Mesenchymal stem cell (in vitro differentiated cells and primary cell): Measurements from ENCODE around the gene TFDP1.

ENCODE experiments used
- DNase-seq: peaks from one replicate; pipeline ENCODE4 v3.0.0-alpha.2; 2013
- H2AFZ ChIP-seq: one replicate; pipeline ENCODE4 v1.6.1; 2013; ENCODE audit warnings: low read depth, mild to moderate bottlenecking, control low read depth, inconsistent platforms, low read length, moderate library complexity
- H2AK5ac ChIP-seq: 2 replicates; pipeline ENCODE4 v1.6.1; 2013; ENCODE audit warnings: low read length, moderate library complexity, mild to moderate bottlenecking, inconsistent platforms; ENCODE audit not compliant: severe bottlenecking
- H2BK120ac ChIP-seq: one replicate; pipeline ENCODE4 v1.6.1; 2013; ENCODE audit warnings: low read depth, mild to moderate bottlenecking, inconsistent platforms, low read length, moderate library complexity
- H2BK12ac ChIP-seq, 2 experiments: one replicate each; pipeline ENCODE4 v1.6.1; 2013; ENCODE audit warnings: inconsistent platforms in 2 of 2, low read length in 2 of 2, mild to moderate bottlenecking in 2 of 2, moderate library complexity in 2 of 2, control low read depth in 1 of 2
- H2BK15ac ChIP-seq: one replicate; pipeline ENCODE4 v1.6.1; 2013; ENCODE audit warnings: mild to moderate bottlenecking, low read depth, inconsistent platforms; ENCODE audit not compliant: poor library complexity, severe bottlenecking
- H2BK5ac ChIP-seq: 2 replicates; pipeline ENCODE4 v1.6.1; 2013; ENCODE audit warnings: low read depth, mild to moderate bottlenecking, low read length, control low read depth, inconsistent platforms; ENCODE audit not compliant: poor library complexity, severe bottlenecking
- H3K14ac ChIP-seq, 2 experiments: one replicate each; pipeline ENCODE4 v1.6.1; 2013; ENCODE audit warnings: inconsistent platforms in 2 of 2, low read length in 2 of 2, control low read depth in 1 of 2, mild to moderate bottlenecking in 1 of 2, moderate library complexity in 1 of 2
- H3K18ac ChIP-seq, 2 experiments: one replicate each; pipeline ENCODE4 v1.6.1; 2013; ENCODE audit warnings: inconsistent platforms in 2 of 2, low read length in 2 of 2, control low read depth in 1 of 2, low read depth in 1 of 2, mild to moderate bottlenecking in 1 of 2
- H3K23ac ChIP-seq, 2 experiments: one replicate each; pipeline ENCODE4 v1.6.1; 2013; ENCODE audit warnings: inconsistent platforms in 2 of 2, low read length in 2 of 2, mild to moderate bottlenecking in 2 of 2, moderate library complexity in 2 of 2, control low read depth in 1 of 2
- H3K27ac ChIP-seq: 2 replicates; pipeline ENCODE4 v1.5.1; 2013; ENCODE audit warnings: mild to moderate bottlenecking, moderate library complexity, low read length, control low read depth, inconsistent platforms; ENCODE audit not compliant: poor library complexity, severe bottlenecking
- H3K27me3 ChIP-seq, 2 experiments: 2 replicates each; pipeline versions ENCODE4 v1.6.1 to v1.7.0; 2013; ENCODE audit warnings: low read length in 2 of 2, mild to moderate bottlenecking in 2 of 2, moderate library complexity in 2 of 2, control low read depth in 1 of 2, inconsistent platforms in 1 of 2; ENCODE audit not compliant: control insufficient read depth in 1 of 2, insufficient read depth in 1 of 2
- H3K36me3 ChIP-seq, 2 experiments: 2 replicates each; pipeline versions ENCODE4 v1.6.1 to v1.7.0; 2013; ENCODE audit warnings: low read length in 2 of 2, control low read depth in 1 of 2, inconsistent platforms in 1 of 2, low read depth in 1 of 2, mild to moderate bottlenecking in 1 of 2; ENCODE audit not compliant: insufficient read depth in 2 of 2, control insufficient read depth in 1 of 2
- H3K4ac ChIP-seq, 2 experiments: one replicate each; pipeline ENCODE4 v1.6.1; 2013; ENCODE audit warnings: inconsistent platforms in 2 of 2, low read length in 2 of 2, mild to moderate bottlenecking in 2 of 2, moderate library complexity in 2 of 2, control low read depth in 1 of 2, low read depth in 1 of 2
- H3K4me1 ChIP-seq: 2 replicates; pipeline ENCODE4 v1.6.1; 2013; ENCODE audit warnings: low read depth, low read length, control low read depth; ENCODE audit not compliant: control insufficient read depth, insufficient read depth
- H3K4me2 ChIP-seq: 2 replicates; pipeline ENCODE4 v1.6.1; 2013; ENCODE audit warnings: low read length, mild to moderate bottlenecking, inconsistent platforms; ENCODE audit not compliant: poor library complexity, severe bottlenecking
- H3K4me3 ChIP-seq, 2 experiments: 2 replicates each; pipeline versions ENCODE4 v1.5.1 to v1.7.0; 2013; ENCODE audit warnings: low read length in 2 of 2, mild to moderate bottlenecking in 2 of 2, control low read depth in 1 of 2, low read depth in 1 of 2; ENCODE audit not compliant: insufficient read depth in 1 of 2
- H3K79me1 ChIP-seq: replicated peaks from 2 replicates; pipeline ENCODE4 v1.6.1; 2013; ENCODE audit warnings: mild to moderate bottlenecking, control low read depth, low read length, inconsistent platforms; ENCODE audit not compliant: poor library complexity, severe bottlenecking
- H3K9ac ChIP-seq: 2 replicates; pipeline ENCODE4 v1.7.0; 2013; ENCODE audit warnings: mild to moderate bottlenecking, low read length, moderate library complexity
- H3K9me3 ChIP-seq: 2 replicates; pipeline ENCODE4 v1.7.0; 2013; ENCODE audit warnings: mild to moderate bottlenecking, low read length; ENCODE audit not compliant: control insufficient read depth
- H4K8ac ChIP-seq: one replicate; pipeline ENCODE4 v1.6.1; 2013; ENCODE audit warnings: inconsistent platforms, mild to moderate bottlenecking, low read length, moderate library complexity
- H4K91ac ChIP-seq: one replicate; pipeline ENCODE4 v1.6.1; 2013; ENCODE audit warnings: mild to moderate bottlenecking, low read length, inconsistent platforms
- WGBS: methylation state at CpG from one replicate; pipeline ENCODE4 v1.1.7; 2013; ENCODE audit warnings: mixed read lengths; 5-methylcytosine and 5-hydroxymethylcytosine counted together

TFDP1 gene

DNA sequence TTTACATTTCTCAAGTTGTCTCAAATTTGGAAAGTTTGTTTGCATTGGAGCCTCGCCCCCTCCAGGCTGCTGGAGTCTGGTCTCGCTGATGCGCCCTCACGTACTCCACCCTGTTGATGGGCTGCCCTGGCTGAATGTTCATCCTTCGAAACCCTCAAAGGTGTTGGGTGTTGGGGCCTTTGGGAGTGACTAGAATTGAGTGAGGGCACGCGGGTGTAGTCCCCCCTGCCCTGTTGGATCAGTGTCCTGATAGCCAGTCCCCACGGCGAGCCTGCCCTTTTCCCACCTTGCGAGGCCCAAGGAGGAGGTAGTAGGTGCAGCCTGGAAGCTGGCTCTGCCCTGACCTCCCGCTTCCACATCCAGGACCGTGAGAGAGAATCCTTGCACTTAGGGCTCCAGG is 14.8 kb downstream of the TFDP1 start:
- H3K9me3 ChIP-seq = no peaks in the 10 kb centered on the region
- H4K91ac ChIP-seq = no peak overlapping the region
- no peak overlapping the region for H2BK12ac ChIP-seq
- no peak for DNase-seq
- H3K4me1 ChIP-seq = no peaks in the 10 kb centered on the region
- H3K23ac ChIP-seq = no peak overlapping the region
- H2BK5ac ChIP-seq = no peak overlapping the region
- H3K27me3 ChIP-seq = no peaks in the 10 kb centered on the region
- no peak overlapping the region for H3K4me2 ChIP-seq
- H3K79me1 ChIP-seq = peaks cover 44% of the 10 kb centered on the region
- no peak overlapping the region for H4K8ac ChIP-seq
- H3K27ac ChIP-seq = no peak overlapping the region
- no peak overlapping the region for H2AFZ ChIP-seq
- no peak overlapping the region for H2BK120ac ChIP-seq
- peaks cover 50 to 62% of the 10 kb centered on the region in 2 experiments for H3K36me3 ChIP-seq
- no peak overlapping the region for H3K18ac ChIP-seq
- H3K4ac ChIP-seq = no peak overlapping the region
- 97% methylated on average over 12 of the region's 12 CpGs for WGBS
- no peak overlapping the region for H3K9ac ChIP-seq
- no peak overlapping the region for H3K14ac ChIP-seq
- H3K4me3 ChIP-seq = no peak overlapping the region
- H2BK15ac ChIP-seq = no peak overlapping the region
- no peak overlapping the region for H2AK5ac ChIP-seq

- H3K4ac ChIP-seq = no peak overlapping the region
- H2BK15ac ChIP-seq = no peak overlapping the region
- no peak overlapping the region for H3K23ac ChIP-seq
- H3K27ac ChIP-seq = no peak overlapping the region
- no peak overlapping the region for H4K91ac ChIP-seq
- H2BK120ac ChIP-seq = no peak overlapping the region
- peaks cover 56 to 69% of the 10 kb centered on the region in 2 experiments for H3K36me3 ChIP-seq
- no peak overlapping the region for H3K4me2 ChIP-seq
- no peak for DNase-seq
- no peak overlapping the region for H3K4me3 ChIP-seq
- 98% methylated on average over 28 of the region's 28 CpGs for WGBS
- no peaks in the 10 kb centered on the region for H3K9me3 ChIP-seq
- no peak overlapping the region for H3K9ac ChIP-seq
- no peak overlapping the region for H2AK5ac ChIP-seq
- peaks cover 2% of the 10 kb centered on the region for H3K4me1 ChIP-seq
- H2AFZ ChIP-seq = no peak overlapping the region
- H3K18ac ChIP-seq = no peak overlapping the region
- H3K79me1 ChIP-seq = peaks cover 50% of the 10 kb centered on the region
- no peak overlapping the region for H4K8ac ChIP-seq
- no peaks in the 10 kb centered on the region for H3K27me3 ChIP-seq
- H2BK12ac ChIP-seq = no peak overlapping the region
- no peak overlapping the region for H3K14ac ChIP-seq
- H2BK5ac ChIP-seq = no peak overlapping the region
These were observed 16.9 kb downstream of the TFDP1 start for GRCh38 chr13:113601166-113602070.

GRCh38 chr13:113602291-113602988 is 17.9 kb downstream of the TFDP1 start:
- Histone ChIP-seq H3K9ac (no peak overlapping the region), H2BK15ac (no peak overlapping the region), H4K8ac (no peak overlapping the region), H3K4me1 (peaks cover 2% of the 10 kb centered on the region), H2AK5ac (no peak overlapping the region), H2BK12ac (no peak overlapping the region), H3K27me3 (no peaks in the 10 kb centered on the region), H3K18ac (no peak overlapping the region), H3K23ac (no peak overlapping the region), H2BK5ac (no peak overlapping the region), H3K79me1 (peaks cover 47% of the 10 kb centered on the region), H4K91ac (no peak overlapping the region), H3K4me3 (no peak overlapping the region), H3K36me3 (peaks cover 55 to 69% of the 10 kb centered on the region in 2 experiments), H3K9me3 (no peaks in the 10 kb centered on the region), H2AFZ (no peak overlapping the region), H3K14ac (no peak overlapping the region), H2BK120ac (no peak overlapping the region), H3K4me2 (no peak overlapping the region), H3K27ac (no peak overlapping the region), H3K4ac (no peak overlapping the region)
- DNase-seq = no peak
- WGBS = 71% methylated on average over 15 of the region's 15 CpGs

DNA sequence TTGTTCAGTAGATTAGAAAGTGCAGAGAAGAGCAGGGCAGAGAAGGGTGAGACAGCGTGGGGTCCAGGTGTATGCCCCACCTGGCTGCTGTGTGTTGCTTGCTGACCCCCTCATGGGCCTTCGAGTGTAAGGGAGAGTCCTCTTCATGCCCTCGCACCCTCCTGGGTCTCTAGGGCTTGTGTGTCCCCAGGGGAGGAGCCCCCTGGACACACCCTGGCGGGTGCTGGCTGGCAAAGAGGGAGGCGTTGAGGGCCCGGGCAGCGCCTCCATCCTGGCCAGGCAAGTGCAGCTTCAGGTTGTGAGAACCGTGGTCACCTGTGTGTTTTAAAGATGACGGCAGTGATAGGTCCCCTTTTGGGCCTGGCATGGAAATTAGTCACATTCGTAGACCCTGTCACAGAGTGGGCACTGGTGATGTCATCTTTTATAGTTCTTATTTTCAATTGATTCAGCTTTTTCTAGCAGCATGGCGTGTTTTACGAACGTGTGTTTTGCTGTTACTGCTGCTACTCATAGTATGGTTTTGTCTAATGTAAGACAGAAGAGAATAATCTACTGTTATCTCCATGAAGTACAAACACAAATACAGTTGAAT is 18.7 kb downstream of the TFDP1 start:
- H3K14ac ChIP-seq = no peak overlapping the region
- H2BK120ac ChIP-seq = no peak overlapping the region
- H2BK12ac ChIP-seq = no peak overlapping the region
- H3K9me3 ChIP-seq = no peaks in the 10 kb centered on the region
- H3K9ac ChIP-seq = no peak overlapping the region
- no peak overlapping the region for H2BK15ac ChIP-seq
- no peak overlapping the region for H2AK5ac ChIP-seq
- H2BK5ac ChIP-seq = no peak overlapping the region
- peaks cover 47 to 69% of the 10 kb centered on the region in 2 experiments for H3K36me3 ChIP-seq
- H3K4me2 ChIP-seq = no peak overlapping the region
- DNase-seq = no peak
- H3K18ac ChIP-seq = no peak overlapping the region
- no peak overlapping the region for H2AFZ ChIP-seq
- no peak overlapping the region for H3K27ac ChIP-seq
- no peak overlapping the region for H3K4ac ChIP-seq
- peaks cover 10% of the 10 kb centered on the region for H3K4me1 ChIP-seq
- WGBS = 97% methylated on average over 10 of the region's 13 CpGs
- H3K27me3 ChIP-seq = no peaks in the 10 kb centered on the region
- no peak overlapping the region for H3K4me3 ChIP-seq
- no peak overlapping the region for H4K8ac ChIP-seq
- H4K91ac ChIP-seq = no peak overlapping the region
- H3K79me1 ChIP-seq = peaks cover 46% of the 10 kb centered on the region
- no peak overlapping the region for H3K23ac ChIP-seq
